NCI-H82 treated with DMSO at 0.1 percent for 48 hours (cell line): ENCODE results near the gene ADAM17.

ENCODE experiments used
- DNase-seq: peaks from one replicate; lab custom pipeline; 2025; ENCODE audit not compliant: unreplicated experiment; lab: John Stamatoyannopoulos, UW

The ADAM17 gene

GRCh38 chr2:9473308-9473984 is 82.2 kb downstream of the ADAM17 start:
- no peak for DNase-seq

- DNase-seq: no peak
These were observed 83.1 kb downstream of the ADAM17 start for GRCh38 chr2:9472511-9472910.

GRCh38 chr2:9471206-9471605 is 84.4 kb downstream of the ADAM17 start:
- DNase-seq: no peak

GRCh38 chr2:9467687-9468086 is 87.9 kb downstream of the ADAM17 start:
- DNase-seq: no peak

GRCh38 chr2:9466147-9466683 is 89.4 kb downstream of the ADAM17 start:
- no peak for DNase-seq

- no peak for DNase-seq
These were observed 90.5 kb downstream of the ADAM17 start for GRCh38 chr2:9465170-9465569.

- DNase-seq: no peak
These were observed 92.0 kb downstream of the ADAM17 start for GRCh38 chr2:9463698-9464034.

GRCh38 chr2:9462886-9463697 is 92.5 kb downstream of the ADAM17 start:
- DNase-seq: no peak

GRCh38 chr2:9462313-9462712 is 93.3 kb downstream of the ADAM17 start:
- no peak for DNase-seq

- no peak for DNase-seq
These were observed 94.6 kb downstream of the ADAM17 start for GRCh38 chr2:9461079-9461478.

- no peak for DNase-seq
These were observed 95.1 kb downstream of the ADAM17 start for GRCh38 chr2:9460441-9461017.

GRCh38 chr2:9451231-9451630 is 104.4 kb downstream of the ADAM17 start:
- no peak for DNase-seq

GRCh38 chr2:9445089-9445488 is 110.5 kb downstream of the ADAM17 start:
- no peak for DNase-seq

- DNase-seq: no peak
These were observed 112.1 kb downstream of the ADAM17 start for GRCh38 chr2:9443526-9443925.

- no peak for DNase-seq
These were observed 114.1 kb downstream of the ADAM17 start for GRCh38 chr2:9441556-9441955.

- no peak for DNase-seq
These were observed 115.4 kb downstream of the ADAM17 start for GRCh38 chr2:9440058-9440727.

- no peak for DNase-seq
These were observed 116.1 kb downstream of the ADAM17 start for GRCh38 chr2:9439536-9439935.
